Measurements from ENCODE around the gene SLC36A2.

GRCh38 chr5:151296478-151296830 lies 50.9 kb downstream of the SLC36A2 start:
- no peak for TF ChIP-seq POLR2AphosphoS5 (IDR thresholded peaks at IDR 0.05; ENCODE audit: borderline replicate concordance, low read depth, low read length)
- TF ChIP-seq EZH2 (IDR thresholded peaks at IDR 0.05) = no peak

Data from SK-N-MC (cell line).